Ishikawa (cell line): ENCODE measurements around the gene TTC34.

ENCODE experiments used
- CEBPB ChIP-seq: IDR thresholded peaks from 2 replicates; pipeline ENCODE4 v1.6.1; 2012
- CREB1 ChIP-seq: IDR thresholded peaks from 2 replicates; pipeline ENCODE4 v1.6.1; 2012; ENCODE audit warnings: low read depth
- EGR1 ChIP-seq: IDR thresholded peaks from 2 replicates; pipeline ENCODE4 v1.6.1; 2012
- EP300 ChIP-seq: IDR thresholded peaks from 2 replicates; pipeline ENCODE4 v1.6.1; 2012; ENCODE audit warnings: borderline replicate concordance
- MAX ChIP-seq: IDR thresholded peaks from 2 replicates; pipeline ENCODE4 v1.6.1; 2012
- NFIC ChIP-seq: IDR thresholded peaks from 2 replicates; pipeline ENCODE4 v1.6.1; 2012
- RAD21 ChIP-seq: IDR thresholded peaks from 2 replicates; pipeline ENCODE4 v1.6.1; 2012; ENCODE audit warnings: low read depth
- REST ChIP-seq: IDR thresholded peaks from 2 replicates; pipeline ENCODE4 v1.6.1; 2012; ENCODE audit warnings: low read depth, mild to moderate bottlenecking
- TAF1 ChIP-seq: IDR thresholded peaks from 2 replicates; pipeline ENCODE4 v1.6.1; 2012; ENCODE audit warnings: low read depth, mild to moderate bottlenecking
- TEAD4 ChIP-seq: IDR thresholded peaks from 2 replicates; pipeline ENCODE4 v1.6.1; 2012
- YY1 ChIP-seq: IDR thresholded peaks from 2 replicates; pipeline ENCODE4 v1.6.1; 2012; ENCODE audit warnings: low read depth

GRCh38 chr1:2650967-2651645 is 150.4 kb downstream of the TTC34 start:
- TF ChIP-seq NFIC (no peak), TAF1 (no peak), MAX (no peak), REST (no peak), CEBPB (no peak), RAD21 (no peak), TEAD4 (no peak), CREB1 (no peak), YY1 (no peak), EGR1 (no peak), EP300 (no peak)
